ENCODE data around the gene TNFSF8. TPM values are rescaled to one million over a fixed set of nuclear protein-coding genes. Genes with fewer than 3 reads are reported as not detected.

TNFSF8 gene
- total and polyA plus RNA-seq, 4 donors: 0.56 to 2.3 (median 1.1) TPM

DNA sequence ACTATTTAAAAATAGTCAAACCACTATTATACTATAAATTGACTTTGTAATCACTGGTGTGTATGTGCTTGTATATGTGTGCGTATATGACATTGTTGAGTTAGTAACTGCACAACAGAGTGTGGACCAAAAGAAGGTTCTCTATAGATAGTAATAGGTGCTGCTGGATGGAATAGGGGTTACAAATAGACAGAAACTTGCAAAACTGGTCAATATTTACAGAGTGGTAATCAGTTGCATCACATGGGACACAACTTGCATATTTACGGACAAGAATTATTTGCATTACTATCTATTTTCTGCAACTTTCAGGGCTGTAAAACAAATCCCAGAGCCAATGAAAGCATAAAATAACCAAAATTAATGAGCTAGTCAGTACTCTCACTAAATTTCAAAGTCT lies 42.4 kb downstream of the TNFSF8 start:
- WGBS (ENCODE audit: insufficient coverage): 100% methylated on average over 1 of the region's 2 CpGs
- H3K36me3 ChIP-seq (ENCODE audit: control insufficient read depth, insufficient read depth, low read length): no peaks in the 10 kb centered on the region

DNA sequence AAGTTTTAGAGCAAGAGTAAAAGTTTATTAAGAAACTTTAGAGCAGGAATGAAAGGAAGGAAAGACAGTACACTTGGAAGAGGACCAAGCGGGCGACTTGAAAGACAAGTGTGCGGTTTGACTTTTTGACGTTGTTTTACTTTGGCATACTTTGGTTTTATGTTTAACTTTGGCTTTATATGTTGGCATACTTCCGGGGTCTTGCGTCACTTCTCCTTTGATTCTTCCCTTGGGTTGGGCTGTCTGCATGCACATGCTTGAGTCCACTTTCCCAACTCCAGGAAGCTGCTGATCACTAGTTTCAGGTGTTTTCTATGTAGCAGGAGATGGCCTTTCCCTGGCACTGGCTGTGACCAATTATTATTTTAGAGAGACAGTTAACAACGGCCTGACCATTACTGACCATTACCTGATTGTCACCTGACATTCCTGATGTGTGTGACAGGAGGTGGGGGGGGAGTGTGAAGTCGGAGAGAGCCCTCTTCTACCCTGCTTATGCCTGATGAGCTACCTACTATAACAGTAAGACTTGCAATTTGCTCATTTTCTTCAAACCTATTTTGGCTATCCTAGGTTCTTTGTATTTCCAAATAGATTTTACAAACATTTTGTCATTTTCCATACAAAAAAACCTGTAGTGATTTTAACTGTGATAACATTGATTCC lies 45.5 kb downstream of the TNFSF8 start:
- WGBS (ENCODE audit: insufficient coverage): 93% methylated on average over 3 of the region's 8 CpGs
- H3K4me1 ChIP-seq (ENCODE audit: control insufficient read depth, insufficient read depth, low read length): no peaks in the 10 kb centered on the region
- no peaks in the 10 kb centered on the region for H3K27me3 ChIP-seq (ENCODE audit: control insufficient read depth, insufficient read depth, low read length)
- no peak overlapping the region for H3K4me3 ChIP-seq (ENCODE audit: low read depth, low read length)
- no peak overlapping the region for H3K27ac ChIP-seq (ENCODE audit: low read depth, low read length)
- no peak for DNase-seq (ENCODE audit: low read depth in 4 of 6, low spot score in 6 of 6)
- H3K36me3 ChIP-seq (ENCODE audit: control insufficient read depth, insufficient read depth, low read length): no peaks in the 10 kb centered on the region
- H3K9me3 ChIP-seq (ENCODE audit: control insufficient read depth, insufficient read depth, low read length): peaks cover 3% of the 10 kb centered on the region

More for the DNA sequence above, 42.4 kb downstream of the TNFSF8 start:
- no peaks in the 10 kb centered on the region for H3K4me1 ChIP-seq (ENCODE audit: control insufficient read depth, insufficient read depth, low read length)
- no peak overlapping the region for H3K4me3 ChIP-seq (ENCODE audit: low read depth, low read length)
- H3K9me3 ChIP-seq (ENCODE audit: control insufficient read depth, insufficient read depth, low read length): peaks cover 3% of the 10 kb centered on the region
- H3K27ac ChIP-seq (ENCODE audit: low read depth, low read length): no peak overlapping the region
- H3K27me3 ChIP-seq (ENCODE audit: control insufficient read depth, insufficient read depth, low read length): no peaks in the 10 kb centered on the region
- DNase-seq (ENCODE audit: low read depth in 4 of 6, low spot score in 6 of 6): no peak

DNA sequence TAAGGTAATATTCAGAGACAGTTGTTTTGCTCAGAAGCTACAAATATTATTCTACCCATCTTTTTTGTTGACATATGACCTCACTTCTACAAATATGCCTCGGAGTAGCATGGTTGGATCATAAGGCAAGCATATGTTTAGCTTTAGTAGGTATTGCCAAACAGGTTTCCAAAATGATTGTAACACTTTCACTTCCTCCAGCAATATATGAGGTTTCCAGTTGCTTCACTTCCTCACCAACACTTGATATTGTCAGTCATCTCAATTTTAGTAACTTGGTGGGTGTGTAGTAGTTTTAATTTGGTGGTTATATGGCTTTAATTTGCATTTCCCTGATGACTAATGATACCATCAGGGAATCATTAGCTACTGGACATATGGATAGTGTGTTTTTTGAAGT lies 46.7 kb downstream of the TNFSF8 start:
- no peak overlapping the region for H3K27ac ChIP-seq (ENCODE audit: low read depth, low read length)
- H3K9me3 ChIP-seq (ENCODE audit: control insufficient read depth, insufficient read depth, low read length): peaks cover 3% of the 10 kb centered on the region
- DNase-seq (ENCODE audit: low read depth in 4 of 6, low spot score in 6 of 6): no peak
- H3K4me1 ChIP-seq (ENCODE audit: control insufficient read depth, insufficient read depth, low read length): no peaks in the 10 kb centered on the region
- no CpG with 5 or more reads among the region's 1 CpG for WGBS (ENCODE audit: insufficient coverage)
- no peaks in the 10 kb centered on the region for H3K27me3 ChIP-seq (ENCODE audit: control insufficient read depth, insufficient read depth, low read length)
- no peaks in the 10 kb centered on the region for H3K36me3 ChIP-seq (ENCODE audit: control insufficient read depth, insufficient read depth, low read length)
- H3K4me3 ChIP-seq (ENCODE audit: low read depth, low read length): no peak overlapping the region

DNA sequence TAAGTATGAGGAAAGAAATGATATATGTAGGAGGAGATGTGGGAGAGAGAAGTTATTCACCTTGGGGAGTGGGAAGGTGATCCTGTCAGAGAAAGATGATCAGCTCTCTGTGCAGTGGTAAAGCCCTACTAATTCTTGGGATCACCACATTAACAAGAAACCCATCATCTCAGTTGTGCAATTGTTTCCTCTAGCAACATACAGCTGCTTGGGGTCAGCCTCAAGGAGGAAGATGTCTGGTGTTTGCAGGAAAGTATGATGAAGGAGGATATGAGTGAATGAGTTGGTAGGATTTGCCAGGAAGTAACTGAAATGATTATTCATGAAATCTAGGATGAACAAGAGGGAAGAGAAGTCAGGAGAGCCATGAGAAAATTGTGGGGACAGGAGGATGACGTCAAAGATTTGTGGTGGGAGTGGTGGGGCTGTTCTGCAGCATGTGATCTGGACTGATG lies 50.1 kb downstream of the TNFSF8 start:
- H3K27me3 ChIP-seq (ENCODE audit: control insufficient read depth, insufficient read depth, low read length): no peaks in the 10 kb centered on the region
- DNase-seq (ENCODE audit: low read depth in 4 of 6, low spot score in 6 of 6): no peak
- H3K27ac ChIP-seq (ENCODE audit: low read depth, low read length): no peak overlapping the region
- 77% methylated on average over 1 of the region's 1 CpG for WGBS (ENCODE audit: insufficient coverage)
- H3K9me3 ChIP-seq (ENCODE audit: control insufficient read depth, insufficient read depth, low read length): no peaks in the 10 kb centered on the region
- H3K36me3 ChIP-seq (ENCODE audit: control insufficient read depth, insufficient read depth, low read length): no peaks in the 10 kb centered on the region
- H3K4me3 ChIP-seq (ENCODE audit: low read depth, low read length): no peak overlapping the region
- no peaks in the 10 kb centered on the region for H3K4me1 ChIP-seq (ENCODE audit: control insufficient read depth, insufficient read depth, low read length)

DNA sequence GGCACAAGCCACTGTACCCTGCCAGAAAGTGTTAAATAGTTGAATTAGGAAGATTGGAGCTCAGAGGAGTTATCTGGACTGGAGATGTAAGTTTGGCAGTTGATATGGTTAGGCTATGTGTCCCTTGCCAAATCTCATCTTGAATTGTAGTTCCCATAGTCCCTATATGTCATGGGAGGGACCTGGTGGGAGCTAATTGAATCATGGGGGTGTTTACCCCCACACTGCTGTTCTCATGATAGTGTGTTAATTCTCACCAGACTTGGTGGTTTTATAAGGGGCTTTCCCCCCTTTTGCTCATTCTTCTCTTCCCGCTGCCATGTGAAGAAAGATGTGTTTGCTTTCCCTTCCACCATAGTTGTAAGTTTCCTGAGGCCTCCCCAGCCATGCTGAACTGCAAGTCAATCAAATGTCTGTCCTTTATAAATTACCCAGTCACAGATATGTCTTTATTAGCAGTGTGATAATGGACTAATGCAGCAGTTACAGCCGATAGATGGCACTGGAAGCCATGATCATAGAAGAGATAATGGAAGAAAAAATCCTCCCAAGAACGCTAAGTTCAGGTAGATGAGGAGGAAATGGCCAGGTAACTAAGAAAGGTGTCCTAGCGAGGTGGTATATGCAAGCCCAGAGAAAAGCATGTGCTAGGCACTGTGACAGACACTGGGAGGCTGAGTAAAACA lies 51.4 kb downstream of the TNFSF8 start:
- Histone ChIP-seq H3K9me3 (ENCODE audit: control insufficient read depth, insufficient read depth, low read length) (no peaks in the 10 kb centered on the region), H3K27me3 (ENCODE audit: control insufficient read depth, insufficient read depth, low read length) (no peaks in the 10 kb centered on the region), H3K4me3 (ENCODE audit: low read depth, low read length) (no peak overlapping the region), H3K4me1 (ENCODE audit: control insufficient read depth, insufficient read depth, low read length) (no peaks in the 10 kb centered on the region), H3K36me3 (ENCODE audit: control insufficient read depth, insufficient read depth, low read length) (no peaks in the 10 kb centered on the region), H3K27ac (ENCODE audit: low read depth, low read length) (no peak overlapping the region)
- WGBS (ENCODE audit: insufficient coverage): 100% methylated on average over 2 of the region's 4 CpGs
- DNase-seq (ENCODE audit: low read depth in 4 of 6, low spot score in 6 of 6): no peak

DNA sequence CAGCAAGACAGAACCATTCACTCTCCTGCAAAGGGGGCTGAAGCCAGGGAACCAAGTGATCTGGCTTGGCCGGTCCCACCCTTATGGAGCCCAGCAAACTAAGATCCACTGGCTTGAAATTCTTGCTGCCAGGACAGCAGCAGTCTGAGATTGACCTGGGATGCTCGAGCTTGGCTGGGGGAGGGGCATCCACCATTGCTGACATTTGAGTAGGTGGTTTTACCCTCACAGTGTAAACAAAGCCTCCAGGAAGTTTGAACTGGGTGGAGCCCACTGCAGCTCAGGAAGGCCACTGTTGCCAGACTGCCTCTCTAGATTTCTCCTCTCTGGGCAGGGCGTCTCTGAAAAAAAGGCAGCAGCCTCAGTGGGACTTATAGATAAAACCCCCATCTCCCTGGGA lies 60.5 kb downstream of the TNFSF8 start:
- 52% methylated on average over 2 of the region's 3 CpGs for whole genome bisulfite sequencing (ENCODE audit: insufficient coverage)
- no peaks in the 10 kb centered on the region for H3K27me3 ChIP-seq (ENCODE audit: control insufficient read depth, insufficient read depth, low read length)
- H3K4me1 ChIP-seq (ENCODE audit: control insufficient read depth, insufficient read depth, low read length): no peaks in the 10 kb centered on the region
- DNase-seq (ENCODE audit: low read depth in 4 of 6, low spot score in 6 of 6): no peak
- H3K9me3 ChIP-seq (ENCODE audit: control insufficient read depth, insufficient read depth, low read length): no peaks in the 10 kb centered on the region
- no peaks in the 10 kb centered on the region for H3K36me3 ChIP-seq (ENCODE audit: control insufficient read depth, insufficient read depth, low read length)
- no peak overlapping the region for H3K27ac ChIP-seq (ENCODE audit: low read depth, low read length)
- H3K4me3 ChIP-seq (ENCODE audit: low read depth, low read length): no peak overlapping the region

DNA sequence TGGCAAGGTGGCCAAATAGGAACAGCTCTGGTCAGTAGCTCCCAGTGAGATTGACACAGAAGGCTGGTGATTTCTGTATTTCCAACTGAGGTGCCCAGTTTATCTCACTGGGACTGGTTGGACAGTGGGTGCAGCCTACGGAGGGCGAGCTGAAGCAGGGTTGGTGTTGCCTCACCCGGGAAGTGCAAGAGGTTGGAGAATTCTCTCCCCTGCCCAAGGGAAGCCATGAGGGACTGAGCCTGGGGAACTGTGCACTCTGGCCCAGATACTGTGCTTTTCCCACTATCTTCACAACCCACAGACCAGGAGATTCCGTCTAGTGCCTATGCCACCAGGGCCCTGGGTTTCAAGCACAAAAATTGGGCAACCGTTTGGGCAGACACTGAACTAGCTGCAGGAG lies 61.0 kb downstream of the TNFSF8 start:
- no peak overlapping the region for H3K27ac ChIP-seq (ENCODE audit: low read depth, low read length)
- no peaks in the 10 kb centered on the region for H3K9me3 ChIP-seq (ENCODE audit: control insufficient read depth, insufficient read depth, low read length)
- no peak overlapping the region for H3K4me3 ChIP-seq (ENCODE audit: low read depth, low read length)
- WGBS (ENCODE audit: insufficient coverage): 100% methylated on average over 3 of the region's 5 CpGs
- H3K27me3 ChIP-seq (ENCODE audit: control insufficient read depth, insufficient read depth, low read length): no peaks in the 10 kb centered on the region
- H3K36me3 ChIP-seq (ENCODE audit: control insufficient read depth, insufficient read depth, low read length): no peaks in the 10 kb centered on the region
- no peaks in the 10 kb centered on the region for H3K4me1 ChIP-seq (ENCODE audit: control insufficient read depth, insufficient read depth, low read length)
- no peak for DNase-seq (ENCODE audit: low read depth in 4 of 6, low spot score in 6 of 6)

DNA sequence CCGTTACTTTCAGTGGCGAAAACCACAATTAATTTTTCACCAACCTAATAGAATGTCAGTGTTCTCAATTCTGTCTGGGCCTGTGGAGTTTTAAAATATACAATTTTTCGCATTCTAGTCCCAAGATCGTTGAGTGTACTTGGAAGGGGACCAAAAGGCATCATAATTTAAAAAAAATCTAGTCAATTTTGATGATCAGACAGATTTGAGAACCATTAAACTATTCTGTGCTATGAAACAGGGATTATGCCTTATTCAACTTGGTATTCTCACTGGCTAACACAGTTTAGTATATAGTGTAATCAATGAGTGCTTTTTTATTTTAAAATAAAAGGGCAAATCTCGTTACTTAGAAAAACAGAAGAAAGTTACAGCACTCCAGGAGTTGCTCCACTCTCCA lies 63.1 kb downstream of the TNFSF8 start:
- Histone ChIP-seq H3K27me3 (ENCODE audit: control insufficient read depth, insufficient read depth, low read length) (no peaks in the 10 kb centered on the region), H3K4me3 (ENCODE audit: low read depth, low read length) (no peak overlapping the region), H3K9me3 (ENCODE audit: control insufficient read depth, insufficient read depth, low read length) (no peaks in the 10 kb centered on the region), H3K36me3 (ENCODE audit: control insufficient read depth, insufficient read depth, low read length) (no peaks in the 10 kb centered on the region), H3K4me1 (ENCODE audit: control insufficient read depth, insufficient read depth, low read length) (no peaks in the 10 kb centered on the region), H3K27ac (ENCODE audit: low read depth, low read length) (no peak overlapping the region)
- WGBS (ENCODE audit: insufficient coverage): 80% methylated on average over 1 of the region's 5 CpGs
- DNase-seq (ENCODE audit: low read depth in 4 of 6, low spot score in 6 of 6): no peak

DNA sequence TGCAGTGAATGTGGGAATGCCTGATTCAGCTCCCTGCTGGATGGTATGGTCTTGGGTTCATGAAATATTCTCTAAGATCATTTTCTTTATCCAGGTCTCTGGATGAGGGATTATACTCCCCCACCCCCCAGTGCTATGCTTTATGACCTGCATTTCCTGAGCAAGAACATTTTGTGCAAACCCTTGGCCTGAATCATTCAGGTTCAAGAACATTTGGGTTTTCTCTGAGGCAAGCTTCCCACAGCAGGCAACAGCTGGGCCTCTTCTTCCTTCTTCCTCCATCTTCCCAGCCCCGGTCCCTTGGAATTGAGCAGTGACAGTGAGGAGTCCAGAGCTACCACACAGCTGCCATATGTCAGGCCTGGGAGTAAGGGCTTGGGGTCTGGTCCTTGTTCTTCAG lies 65.9 kb downstream of the TNFSF8 start:
- Histone ChIP-seq H3K4me3 (ENCODE audit: low read depth, low read length) (no peak overlapping the region), H3K4me1 (ENCODE audit: control insufficient read depth, insufficient read depth, low read length) (no peaks in the 10 kb centered on the region), H3K27ac (ENCODE audit: low read depth, low read length) (no peak overlapping the region), H3K27me3 (ENCODE audit: control insufficient read depth, insufficient read depth, low read length) (no peaks in the 10 kb centered on the region), H3K36me3 (ENCODE audit: control insufficient read depth, insufficient read depth, low read length) (no peaks in the 10 kb centered on the region), H3K9me3 (ENCODE audit: control insufficient read depth, insufficient read depth, low read length) (no peaks in the 10 kb centered on the region)
- DNase-seq (ENCODE audit: low read depth in 4 of 6, low spot score in 6 of 6): no peak
- WGBS (ENCODE audit: insufficient coverage): no CpG with 5 or more reads among the region's 1 CpG

All from spinal cord (tissue), 10 donors.